Stimulated activated CD4-positive, alpha-beta T cell treated with anti-CD3 and anti-CD28 coated beads, Interleukin-1b, Interleukin-23, amount 100 ng/mL, for 4 hours (primary cell): ENCODE data around the gene RIN3.

Experiments used
- DNase-seq, 2 donors: peaks; one replicate each; pipeline ENCODE4 v3.0.0-alpha.2; 2020; ENCODE audit warnings: low read depth in 2 of 2

RIN3 gene

GRCh38 chr14:92687681-92688433 is 174.3 kb downstream of the RIN3 start:
- no peak for DNase-seq

- DNase-seq = no peak
These were observed 175.1 kb downstream of the RIN3 start for GRCh38 chr14:92688434-92689375.

- DNase-seq = no peak
These were observed 176.8 kb downstream of the RIN3 start for GRCh38 chr14:92690171-92691011.

GRCh38 chr14:92692822-92693226 is 179.2 kb downstream of the RIN3 start:
- no peak for DNase-seq

GRCh38 chr14:92693998-92694795 is 180.6 kb downstream of the RIN3 start:
- DNase-seq = no peak

GRCh38 chr14:92694807-92695206 is 181.2 kb downstream of the RIN3 start:
- no peak for DNase-seq

- no peak for DNase-seq
These were observed 182.0 kb downstream of the RIN3 start for GRCh38 chr14:92695562-92695961.

- DNase-seq = no peak
These were observed 182.8 kb downstream of the RIN3 start for GRCh38 chr14:92696366-92696765.

- no peak for DNase-seq
These were observed 184.8 kb downstream of the RIN3 start for GRCh38 chr14:92698393-92698792.

- no peak for DNase-seq
These were observed 188.2 kb downstream of the RIN3 start for GRCh38 chr14:92701826-92702225.

GRCh38 chr14:92702441-92702918 is 188.9 kb downstream of the RIN3 start:
- DNase-seq = no peak

- no peak for DNase-seq
These were observed 189.9 kb downstream of the RIN3 start for GRCh38 chr14:92703516-92703915.

- no peak for DNase-seq
These were observed 190.6 kb downstream of the RIN3 start for GRCh38 chr14:92704036-92704804.

GRCh38 chr14:92704821-92705220 is 191.2 kb downstream of the RIN3 start:
- no peak for DNase-seq

- DNase-seq = no peak
These were observed 192.8 kb downstream of the RIN3 start for GRCh38 chr14:92706386-92706785.

- no peak for DNase-seq
These were observed 195.9 kb downstream of the RIN3 start for GRCh38 chr14:92709340-92710000.

- DNase-seq = no peak
These were observed 196.4 kb downstream of the RIN3 start for GRCh38 chr14:92710001-92710341.

- DNase-seq = no peak
These were observed 198.5 kb downstream of the RIN3 start for GRCh38 chr14:92711976-92712653.

- DNase-seq = no peak
These were observed 199.1 kb downstream of the RIN3 start for GRCh38 chr14:92712654-92713051.
